PC-9 (cell line): ENCODE results near the gene IL4I1.

ENCODE experiments used
- EZH2 ChIP-seq: fragments of 200-600 bp; sonication (generic); IDR thresholded peaks from 2 replicates; pipeline ENCODE4 v1.8.0; 2017; ENCODE audit warnings: antibody characterized with exemption, low read depth
- TF ChIP-seq, protein P1 (sequence below): fragments of 200-600 bp; sonication (generic); conservative IDR thresholded peaks from 2 replicates; pipeline ENCODE4 v1.6.1; 2017; ENCODE audit warnings: mixed run types, antibody characterized with exemption, mild to moderate bottlenecking, moderate library complexity

DNA sequence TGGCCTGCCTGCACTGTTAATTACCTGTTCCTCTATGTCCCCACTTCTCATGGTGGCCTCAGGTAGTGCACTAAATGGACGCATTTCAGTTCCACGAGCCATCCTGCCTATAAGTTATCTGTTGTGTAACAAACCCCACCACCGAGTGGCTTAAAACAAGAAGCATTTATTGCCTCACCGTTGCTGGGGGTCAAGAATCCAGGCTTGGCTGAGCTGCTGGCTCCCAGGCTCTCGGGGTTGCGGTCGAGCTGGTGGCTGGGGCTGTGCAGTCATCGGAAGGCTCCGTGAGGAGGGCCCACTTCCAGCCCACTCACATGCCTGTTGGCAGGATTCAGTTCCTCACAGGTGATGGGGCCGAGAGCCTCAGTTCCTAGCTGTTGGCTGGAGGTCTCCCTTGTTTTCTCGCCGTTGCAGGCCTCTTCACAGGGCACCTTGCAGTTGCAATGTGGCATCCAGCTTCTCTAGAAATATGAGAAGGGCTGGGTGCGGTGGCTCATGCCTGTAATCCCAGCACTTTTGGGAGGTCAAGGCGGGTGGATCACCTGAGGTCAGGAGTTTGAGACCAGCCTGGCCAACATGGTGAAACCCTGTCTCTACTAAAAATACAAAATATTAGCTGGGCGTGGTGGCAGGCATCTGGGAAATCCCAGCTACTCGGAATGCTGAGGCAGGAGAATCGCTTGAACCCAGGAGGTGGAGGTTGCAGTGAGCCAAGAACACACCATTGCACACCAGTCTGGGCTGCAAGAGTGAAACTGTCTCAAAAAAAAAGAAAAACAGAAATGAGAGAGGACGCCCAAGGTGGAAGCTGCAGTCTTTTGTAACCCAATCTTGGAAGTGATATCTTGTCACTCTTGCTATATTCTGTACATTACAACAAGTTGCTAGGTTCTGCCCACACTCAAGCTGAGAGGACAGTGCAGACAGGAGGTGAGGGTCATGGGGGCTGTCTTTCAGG, 52.3 kb downstream of the IL4I1 start:
- TF ChIP-seq, protein P1, sequence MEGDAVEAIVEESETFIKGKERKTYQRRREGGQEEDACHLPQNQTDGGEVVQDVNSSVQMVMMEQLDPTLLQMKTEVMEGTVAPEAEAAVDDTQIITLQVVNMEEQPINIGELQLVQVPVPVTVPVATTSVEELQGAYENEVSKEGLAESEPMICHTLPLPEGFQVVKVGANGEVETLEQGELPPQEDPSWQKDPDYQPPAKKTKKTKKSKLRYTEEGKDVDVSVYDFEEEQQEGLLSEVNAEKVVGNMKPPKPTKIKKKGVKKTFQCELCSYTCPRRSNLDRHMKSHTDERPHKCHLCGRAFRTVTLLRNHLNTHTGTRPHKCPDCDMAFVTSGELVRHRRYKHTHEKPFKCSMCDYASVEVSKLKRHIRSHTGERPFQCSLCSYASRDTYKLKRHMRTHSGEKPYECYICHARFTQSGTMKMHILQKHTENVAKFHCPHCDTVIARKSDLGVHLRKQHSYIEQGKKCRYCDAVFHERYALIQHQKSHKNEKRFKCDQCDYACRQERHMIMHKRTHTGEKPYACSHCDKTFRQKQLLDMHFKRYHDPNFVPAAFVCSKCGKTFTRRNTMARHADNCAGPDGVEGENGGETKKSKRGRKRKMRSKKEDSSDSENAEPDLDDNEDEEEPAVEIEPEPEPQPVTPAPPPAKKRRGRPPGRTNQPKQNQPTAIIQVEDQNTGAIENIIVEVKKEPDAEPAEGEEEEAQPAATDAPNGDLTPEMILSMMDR, result no peak
- no peak for TF ChIP-seq EZH2
